Sigmoid colon (tissue), 7 donors: Measurements from ENCODE around the gene INTS4. TPM values are rescaled to one million over a fixed set of nuclear protein-coding genes. Genes with fewer than 3 reads are reported as not detected.
"Not testable (repeated sequence)": the region's sequence is repeated elsewhere in the genome, so short reads cannot be mapped to it uniquely, and the experiment has no call there.

Source experiments
- DNase-seq: peaks from one replicate; pipeline ENCODE4 v3.0.0-alpha.2; 2019
- H3K27ac ChIP-seq, 4 donors: fragments of 200-600 bp; sonication (generic); one replicate each; pipeline ENCODE4 v1.5.1; 2016 to 2019; ENCODE audit warnings: mild to moderate bottlenecking in 1 of 4
- H3K27me3 ChIP-seq, 3 donors: fragments of 200-600 bp; sonication (generic); one replicate each; pipeline ENCODE4 v1.5.1; 2019; ENCODE audit warnings: mild to moderate bottlenecking in 1 of 3
- H3K36me3 ChIP-seq, 4 donors: fragments of 200-600 bp; sonication (generic); one replicate each; pipeline ENCODE4 v1.5.1; 2016 to 2019
- H3K4me1 ChIP-seq, 4 donors: fragments of 200-600 bp; sonication (generic); one replicate each; pipeline ENCODE4 v1.5.1; 2017 to 2019
- H3K4me3 ChIP-seq, 4 donors: fragments of 200-600 bp; sonication (generic); one replicate each; pipeline ENCODE4 v1.5.1; 2017 to 2019; ENCODE audit warnings: mild to moderate bottlenecking in 2 of 4, moderate library complexity in 1 of 4
- H3K9me3 ChIP-seq, 4 donors: fragments of 200-600 bp in 3 of 4; sonication (generic) in 3 of 4; one replicate each; pipeline versions ENCODE4 v1.5.1 to v1.6.1; 2013 to 2019
- EP300 ChIP-seq, 4 donors: sonication (generic); formaldehyde crosslinking; IDR thresholded peaks; one replicate each; pipeline ENCODE4 v1.6.1; 2017; ENCODE audit warnings: antibody characterized with exemption in 4 of 4
- POLR2A ChIP-seq, 2 donors: fragments of 450-650 bp; IDR thresholded peaks; one replicate each; pipeline ENCODE4 v1.6.1; 2016; ENCODE audit warnings: antibody characterized with exemption in 2 of 2, mild to moderate bottlenecking in 2 of 2, moderate library complexity in 2 of 2
- POLR2AphosphoS5 ChIP-seq, 4 donors: sonication (generic); formaldehyde crosslinking; IDR thresholded peaks; one replicate each; pipeline ENCODE4 v1.6.1; 2017; ENCODE audit warnings: antibody characterized with exemption in 4 of 4
- WGBS, 2 donors: extraction: QIAGEN DNeasy Blood & Tissue Kit; methylation state at CpG; one replicate each; pipeline ENCODE4 v1.1.7; 2013; 5-methylcytosine and 5-hydroxymethylcytosine counted together
- intact Hi-C: fragments of 100-400 bp; cut with DNase I; formaldehyde crosslinking; loops from one replicate; pipeline ENCODE4 v1.15.1; 2023
- polyA plus RNA-seq, 3 donors: library from polyadenylated mRNA; stranded (reverse); fragments of 200-250 nt; gene quantifications; one replicate each; pipeline ENCODE4 v1.2.3, GENCODE V29; 2013
- total RNA-seq, 4 donors: library from RNA; depleted of rRNA; stranded (reverse); fragments of >200 nt; gene quantifications; one replicate each; pipeline ENCODE4 v1.1.0, GENCODE V29; 2016
- TF ChIP-seq, protein P1 (sequence below), 4 experiments: fragments of 450-650 bp in 3 of 4; fragments of 200-600 bp in 1 of 4; IDR thresholded peaks; one replicate each; pipeline ENCODE4 v1.5.1; 2016 to 2019; ENCODE audit warnings: antibody characterized with exemption in 4 of 4, mild to moderate bottlenecking in 3 of 4, moderate library complexity in 2 of 4
- donor health status: healthy with polysubstance abuse.
- donor health status: Bipolar disorder and iron deficiency.
- donor health status: healthy.

Gene INTS4
- total and polyA plus RNA-seq, 7 donors, result 11.1 to 32.1 (median 26.3) TPM

DNA sequence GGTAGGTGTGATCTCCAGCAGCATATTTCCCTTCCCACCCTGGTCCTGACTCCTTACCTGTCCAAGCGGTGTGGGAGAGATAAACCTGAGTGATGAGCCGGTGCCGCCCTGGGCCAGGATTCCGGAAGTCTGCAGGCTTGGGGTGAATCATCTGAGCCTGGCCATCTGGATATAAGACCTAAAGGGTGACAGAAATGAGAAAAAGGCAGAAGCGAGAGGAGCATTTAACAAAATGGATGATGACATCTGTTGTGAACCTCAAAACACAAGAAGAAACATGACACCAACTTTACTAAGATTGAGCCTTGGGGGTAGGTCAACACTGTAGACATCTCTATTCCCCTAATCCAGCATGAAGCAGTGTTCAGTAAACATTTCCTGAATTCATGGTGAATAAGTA is 110.7 kb downstream of the INTS4 start:
- intact Hi-C loops, result no loop called here
- TF ChIP-seq POLR2AphosphoS5 (IDR thresholded peaks at IDR 0.05) (no peak), POLR2A (IDR thresholded peaks at IDR 0.05) (no peak), EP300 (IDR thresholded peaks at IDR 0.05) (no peak)
- TF ChIP-seq, protein P1, sequence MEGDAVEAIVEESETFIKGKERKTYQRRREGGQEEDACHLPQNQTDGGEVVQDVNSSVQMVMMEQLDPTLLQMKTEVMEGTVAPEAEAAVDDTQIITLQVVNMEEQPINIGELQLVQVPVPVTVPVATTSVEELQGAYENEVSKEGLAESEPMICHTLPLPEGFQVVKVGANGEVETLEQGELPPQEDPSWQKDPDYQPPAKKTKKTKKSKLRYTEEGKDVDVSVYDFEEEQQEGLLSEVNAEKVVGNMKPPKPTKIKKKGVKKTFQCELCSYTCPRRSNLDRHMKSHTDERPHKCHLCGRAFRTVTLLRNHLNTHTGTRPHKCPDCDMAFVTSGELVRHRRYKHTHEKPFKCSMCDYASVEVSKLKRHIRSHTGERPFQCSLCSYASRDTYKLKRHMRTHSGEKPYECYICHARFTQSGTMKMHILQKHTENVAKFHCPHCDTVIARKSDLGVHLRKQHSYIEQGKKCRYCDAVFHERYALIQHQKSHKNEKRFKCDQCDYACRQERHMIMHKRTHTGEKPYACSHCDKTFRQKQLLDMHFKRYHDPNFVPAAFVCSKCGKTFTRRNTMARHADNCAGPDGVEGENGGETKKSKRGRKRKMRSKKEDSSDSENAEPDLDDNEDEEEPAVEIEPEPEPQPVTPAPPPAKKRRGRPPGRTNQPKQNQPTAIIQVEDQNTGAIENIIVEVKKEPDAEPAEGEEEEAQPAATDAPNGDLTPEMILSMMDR (IDR thresholded peaks at IDR 0.05), result no peak
- 97% methylated on average over 5 of the region's 5 CpGs for WGBS, 2 donors
- Histone ChIP-seq H3K4me3 (no peak overlapping the region), H3K9me3 (no peaks in the 10 kb centered on the region), H3K27ac (no peak overlapping the region), H3K36me3 (peaks cover 6 to 63% (median 14%) of the 10 kb centered on the region in 4 donors), H3K27me3 (no peaks in the 10 kb centered on the region), H3K4me1 (peaks cover 0 to 6% (median 3%) of the 10 kb centered on the region in 4 donors)
- no peak for DNase-seq

DNA sequence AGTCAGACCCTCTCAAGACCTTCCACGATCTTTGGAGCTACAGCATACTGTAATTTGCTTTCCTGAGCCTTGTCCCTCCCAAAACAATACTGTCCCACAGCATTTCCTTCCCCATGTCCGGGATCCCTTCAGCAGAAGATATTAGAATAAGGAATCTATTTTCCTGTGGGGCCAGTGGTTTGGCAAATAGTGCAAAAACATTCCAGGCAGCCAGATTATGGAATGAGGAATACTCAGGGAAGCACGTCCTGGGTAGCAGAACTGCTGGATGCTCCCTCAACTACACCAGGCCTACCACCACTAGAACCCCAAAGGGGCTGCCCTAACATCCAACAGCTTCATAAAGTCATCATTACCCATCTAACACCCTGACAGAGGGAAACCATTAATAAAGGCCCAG is 112.1 kb downstream of the INTS4 start:
- Histone ChIP-seq H3K27ac (no peak overlapping the region), H3K9me3 (no peaks in the 10 kb centered on the region), H3K4me3 (no peak overlapping the region), H3K36me3 (peaks cover 6 to 67% (median 14%) of the 10 kb centered on the region in 4 donors), H3K4me1 (peaks cover 0 to 18% (median 13%) of the 10 kb centered on the region in 4 donors), H3K27me3 (no peaks in the 10 kb centered on the region)
- intact Hi-C loops, result no loop called here
- no peak for TF ChIP-seq POLR2AphosphoS5 (IDR thresholded peaks at IDR 0.05)
- TF ChIP-seq, protein P1 (IDR thresholded peaks at IDR 0.05), result no peak
- TF ChIP-seq POLR2A (IDR thresholded peaks at IDR 0.05), result no peak
- no peak for TF ChIP-seq EP300 (IDR thresholded peaks at IDR 0.05)
- WGBS, 2 donors, result 92 to 98% methylated on average over 3 of the region's 3 CpGs
- DNase-seq, result no peak

DNA sequence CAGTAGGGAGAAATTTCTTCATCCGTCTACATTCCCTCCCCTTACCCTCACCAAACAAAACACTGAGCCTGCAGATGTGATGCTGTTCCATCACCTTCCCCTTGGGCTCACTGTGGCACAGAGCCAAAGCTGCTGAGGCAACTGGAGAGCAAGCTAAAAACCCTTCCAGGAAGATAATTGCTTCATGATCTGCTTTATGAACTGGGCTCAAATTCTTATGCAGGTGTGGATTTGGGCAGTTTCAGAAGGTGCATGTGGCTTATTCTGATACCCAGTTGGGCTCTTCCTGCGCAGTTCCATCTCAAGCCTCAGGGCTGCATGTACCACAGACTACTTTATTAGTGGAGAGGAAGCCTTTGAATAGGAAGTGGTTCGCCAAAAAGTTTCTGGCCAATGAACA is 115.2 kb downstream of the INTS4 start:
- peaks cover 0 to 19% (median 14%) of the 10 kb centered on the region in 4 donors for H3K4me1 ChIP-seq
- H3K27me3 ChIP-seq, result no peaks in the 10 kb centered on the region
- H3K27ac ChIP-seq, result peak overlapping the region in 3 of 4 donors; percentile 33 to 50 (median 49)
- WGBS, 2 donors, result 77 to 88% methylated on average over 3 of the region's 3 CpGs
- H3K36me3 ChIP-seq, result peaks cover 0 to 71% (median 7%) of the 10 kb centered on the region in 4 donors
- intact Hi-C loops, result no loop called here
- H3K4me3 ChIP-seq, result no peak overlapping the region
- H3K9me3 ChIP-seq, result no peaks in the 10 kb centered on the region
- DNase-seq, result peak; percentile 82
- TF ChIP-seq POLR2AphosphoS5 (IDR thresholded peaks at IDR 0.05) (no peak), EP300 (IDR thresholded peaks at IDR 0.05) (no peak), POLR2A (IDR thresholded peaks at IDR 0.05) (no peak)
- TF ChIP-seq, protein P1 (IDR thresholded peaks at IDR 0.05), result no peak

DNA sequence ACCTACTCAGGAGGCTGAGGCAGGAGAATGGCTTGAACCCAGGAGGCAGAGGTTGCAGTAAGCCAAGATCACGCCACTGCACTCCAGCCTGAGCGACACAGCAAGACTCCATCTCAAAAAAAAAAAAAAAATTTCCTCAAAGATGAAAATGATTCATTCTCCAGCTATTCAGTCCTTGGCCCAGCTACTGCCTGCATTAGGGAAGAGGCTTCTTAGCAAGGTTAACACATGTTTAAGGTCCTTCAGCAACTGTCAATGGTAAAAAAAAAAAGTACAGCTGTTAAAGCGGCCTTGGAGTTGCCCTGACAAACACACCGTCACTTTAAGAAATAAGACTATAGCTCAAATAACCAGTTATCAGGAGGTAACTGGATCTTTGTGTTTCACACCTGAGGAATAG is 116.2 kb downstream of the INTS4 start:
- TF ChIP-seq POLR2AphosphoS5 (IDR thresholded peaks at IDR 0.05), result peak in 2 of 4 donors; percentile 8 to 29
- intact Hi-C loops, result not testable (repeated sequence)

DNA sequence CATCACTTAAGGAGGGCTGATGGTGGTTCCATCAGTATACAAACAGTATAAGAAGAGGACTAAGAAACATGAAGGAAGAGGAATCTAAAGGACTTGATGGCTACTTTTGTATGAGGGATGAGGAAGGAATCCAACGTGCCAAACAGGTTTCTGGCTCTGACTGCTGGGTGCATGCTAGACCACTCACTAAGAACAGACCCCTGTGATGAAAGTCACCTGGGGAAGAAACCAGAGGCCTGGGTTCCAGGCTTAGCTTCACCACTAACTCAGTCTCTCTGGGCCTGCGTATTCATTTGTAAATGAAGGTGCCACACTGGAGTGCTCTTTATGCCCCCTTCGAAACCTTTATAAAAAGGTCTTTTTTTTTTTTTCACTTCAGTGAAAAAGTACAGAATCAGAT is 118.4 kb downstream of the INTS4 start:
- no peak overlapping the region for H3K4me3 ChIP-seq
- intact Hi-C loops, result no loop called here
- TF ChIP-seq, protein P1 (IDR thresholded peaks at IDR 0.05), result no peak
- no peak for TF ChIP-seq POLR2A (IDR thresholded peaks at IDR 0.05)
- no peak for TF ChIP-seq EP300 (IDR thresholded peaks at IDR 0.05)
- TF ChIP-seq POLR2AphosphoS5 (IDR thresholded peaks at IDR 0.05), result no peak
- 89 to 91% methylated on average over 3 of the region's 3 CpGs for WGBS, 2 donors
- H3K4me1 ChIP-seq, result peaks cover 0 to 32% (median 16%) of the 10 kb centered on the region in 4 donors
- peaks cover 5 to 52% (median 12%) of the 10 kb centered on the region in 4 donors for H3K36me3 ChIP-seq
- DNase-seq, result no peak
- no peak overlapping the region for H3K27ac ChIP-seq
- H3K9me3 ChIP-seq, result no peaks in the 10 kb centered on the region
- H3K27me3 ChIP-seq, result no peaks in the 10 kb centered on the region

More for the DNA sequence above, 116.2 kb downstream of the INTS4 start:
- not testable (repeated sequence) for H3K4me3 ChIP-seq, H3K9me3 ChIP-seq, H3K27me3 ChIP-seq
- peak; percentile 66 for DNase-seq
- Histone ChIP-seq H3K36me3 (peaks cover 0 to 61% (median 5%) of the 10 kb centered on the region in 4 donors), H3K4me1 (peaks cover 0 to 29% (median 16%) of the 10 kb centered on the region in 4 donors), H3K27ac (peak overlapping the region in 3 of 4 donors; percentile 33 to 50 (median 49))
- WGBS, 2 donors, result 81 to 92% methylated on average over 4 of the region's 4 CpGs
